Gastrocnemius medialis (tissue), 4 donors: ENCODE measurements around the gene UBE2M.

Experiments
- POLR2A ChIP-seq, 2 donors: fragments of 450-650 bp; IDR thresholded peaks; one replicate each; pipeline ENCODE4 v1.6.1; 2017; ENCODE audit warnings: antibody characterized with exemption in 2 of 2, mild to moderate bottlenecking in 2 of 2, moderate library complexity in 2 of 2
- TF ChIP-seq, protein P1 (sequence below), 5 experiments: fragments of 450-650 bp in 3 of 5; fragments of 200-600 bp in 2 of 5; sonication (generic) in 2 of 5; IDR thresholded peaks in 4 of 5; conservative IDR thresholded peaks in 1 of 5; 1 replicate in 4 of 5; 2 replicates in 1 of 5; pipeline ENCODE4 v1.5.1; 2016 to 2019; ENCODE audit warnings: antibody characterized with exemption in 5 of 5, mild to moderate bottlenecking in 3 of 5, moderate library complexity in 3 of 5

DNA sequence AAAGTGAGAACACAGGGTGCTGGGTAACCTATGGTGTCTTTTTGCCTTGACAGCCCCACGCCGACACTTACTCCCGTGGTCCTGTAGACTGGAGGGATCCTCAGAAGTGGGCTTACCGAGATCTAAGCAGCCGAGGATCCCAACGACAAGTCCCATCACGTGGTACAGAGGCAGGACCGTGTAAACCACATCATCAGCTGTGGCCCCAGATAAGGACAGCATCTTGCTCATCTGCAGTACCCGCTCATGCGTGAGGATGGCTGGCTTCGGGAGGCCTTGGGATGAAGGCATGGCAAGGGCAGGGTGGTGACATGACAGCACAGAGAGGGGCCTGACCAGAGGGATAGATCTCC is 48.7 kb downstream of the UBE2M start:
- TF ChIP-seq, protein P1, sequence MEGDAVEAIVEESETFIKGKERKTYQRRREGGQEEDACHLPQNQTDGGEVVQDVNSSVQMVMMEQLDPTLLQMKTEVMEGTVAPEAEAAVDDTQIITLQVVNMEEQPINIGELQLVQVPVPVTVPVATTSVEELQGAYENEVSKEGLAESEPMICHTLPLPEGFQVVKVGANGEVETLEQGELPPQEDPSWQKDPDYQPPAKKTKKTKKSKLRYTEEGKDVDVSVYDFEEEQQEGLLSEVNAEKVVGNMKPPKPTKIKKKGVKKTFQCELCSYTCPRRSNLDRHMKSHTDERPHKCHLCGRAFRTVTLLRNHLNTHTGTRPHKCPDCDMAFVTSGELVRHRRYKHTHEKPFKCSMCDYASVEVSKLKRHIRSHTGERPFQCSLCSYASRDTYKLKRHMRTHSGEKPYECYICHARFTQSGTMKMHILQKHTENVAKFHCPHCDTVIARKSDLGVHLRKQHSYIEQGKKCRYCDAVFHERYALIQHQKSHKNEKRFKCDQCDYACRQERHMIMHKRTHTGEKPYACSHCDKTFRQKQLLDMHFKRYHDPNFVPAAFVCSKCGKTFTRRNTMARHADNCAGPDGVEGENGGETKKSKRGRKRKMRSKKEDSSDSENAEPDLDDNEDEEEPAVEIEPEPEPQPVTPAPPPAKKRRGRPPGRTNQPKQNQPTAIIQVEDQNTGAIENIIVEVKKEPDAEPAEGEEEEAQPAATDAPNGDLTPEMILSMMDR (IDR thresholded peaks at IDR 0.05 in 4 of 5, conservative IDR thresholded peaks at IDR 0.05 in 1 of 5) = no peak
- no peak for TF ChIP-seq POLR2A (IDR thresholded peaks at IDR 0.05)
